ENCODE measurements around the gene LMTK2. TPM values are rescaled to one million over a fixed set of nuclear protein-coding genes. Genes with fewer than 3 reads are reported as not detected.
A peak's percentile ranks its signal among the peaks of the same experiment; 100 is the strongest.

Gene LMTK2
- total RNA-seq, 1 donor from 2014 or later, result 32.5 TPM

GRCh38 chr7:98206451-98207330 lies 100.0 kb downstream of the LMTK2 start:
- no peak overlapping the region for H3K27ac Mint-ChIP-seq (ENCODE audit: unreplicated experiment)
- no peak for TF ChIP-seq CTCF (IDR thresholded peaks at IDR 0.05; ENCODE audit: unreplicated experiment)
- H3K36me3 Mint-ChIP-seq (ENCODE audit: low read depth, unreplicated experiment), result peaks cover 16% of the 10 kb centered on the region
- no peak for DNase-seq (ENCODE audit: low spot score)
- H3K9me3 Mint-ChIP-seq (ENCODE audit: unreplicated experiment), result no peaks in the 10 kb centered on the region
- H3K27me3 Mint-ChIP-seq (ENCODE audit: unreplicated experiment), result peaks cover 12% of the 10 kb centered on the region
- H3K4me1 Mint-ChIP-seq (ENCODE audit: unreplicated experiment), result no peaks in the 10 kb centered on the region
- H3K4me3 Mint-ChIP-seq (ENCODE audit: unreplicated experiment), result peak overlapping the region; percentile 43

- H3K4me3 Mint-ChIP-seq (ENCODE audit: unreplicated experiment), result peak overlapping the region; percentile 56
These were observed 102.7 kb downstream of the LMTK2 start for GRCh38 chr7:98209166-98209920.

GRCh38 chr7:98210513-98211220 lies 104.0 kb downstream of the LMTK2 start:
- no peak overlapping the region for H3K4me3 Mint-ChIP-seq (ENCODE audit: unreplicated experiment)
- H3K27ac Mint-ChIP-seq (ENCODE audit: unreplicated experiment), result no peak overlapping the region
- peaks cover 3% of the 10 kb centered on the region for H3K4me1 Mint-ChIP-seq (ENCODE audit: unreplicated experiment)
- no peak for TF ChIP-seq CTCF (IDR thresholded peaks at IDR 0.05; ENCODE audit: unreplicated experiment)
- H3K27me3 Mint-ChIP-seq (ENCODE audit: unreplicated experiment), result peaks cover 13% of the 10 kb centered on the region
- DNase-seq (ENCODE audit: low spot score), result no peak
- H3K9me3 Mint-ChIP-seq (ENCODE audit: unreplicated experiment), result no peaks in the 10 kb centered on the region
- peaks cover 15% of the 10 kb centered on the region for H3K36me3 Mint-ChIP-seq (ENCODE audit: low read depth, unreplicated experiment)

More at GRCh38 chr7:98209166-98209920, 102.7 kb downstream of the LMTK2 start:
- peaks cover 13% of the 10 kb centered on the region for H3K27me3 Mint-ChIP-seq (ENCODE audit: unreplicated experiment)
- peaks cover 3% of the 10 kb centered on the region for H3K4me1 Mint-ChIP-seq (ENCODE audit: unreplicated experiment)
- no peak for TF ChIP-seq CTCF (IDR thresholded peaks at IDR 0.05; ENCODE audit: unreplicated experiment)
- H3K9me3 Mint-ChIP-seq (ENCODE audit: unreplicated experiment), result no peaks in the 10 kb centered on the region
- DNase-seq (ENCODE audit: low spot score), result no peak
- peaks cover 16% of the 10 kb centered on the region for H3K36me3 Mint-ChIP-seq (ENCODE audit: low read depth, unreplicated experiment)
- peak overlapping the region; percentile 48 for H3K27ac Mint-ChIP-seq (ENCODE audit: unreplicated experiment)

- Mint-ChIP-seq H3K4me1 (ENCODE audit: unreplicated experiment) (peaks cover 3% of the 10 kb centered on the region), H3K27me3 (ENCODE audit: unreplicated experiment) (peaks cover 10% of the 10 kb centered on the region), H3K27ac (ENCODE audit: unreplicated experiment) (no peak within 1 kb of the TSS), H3K4me3 (ENCODE audit: unreplicated experiment) (peak within 1 kb of the TSS; percentile 76), H3K36me3 (ENCODE audit: low read depth, unreplicated experiment) (peaks cover 10% of the 10 kb centered on the region), H3K9me3 (ENCODE audit: unreplicated experiment) (no peaks in the 10 kb centered on the region)
- DNase-seq (ENCODE audit: low spot score), result peak; percentile 41
- TF ChIP-seq CTCF (IDR thresholded peaks at IDR 0.05; ENCODE audit: unreplicated experiment), result no peak
These were observed 104.6 kb downstream of the LMTK2 start, which contains the start of gene BHLHA15 for GRCh38 chr7:98211221-98211675. TSS of gene BHLHA15 (plus strand) at chr7:98211439. CDS start at chr7:98212310, 871 bp downstream.
